IPS-18c (cell line): ENCODE results near the gene DNASE1L2.
A peak's percentile ranks its signal among the peaks of the same experiment; 100 is the strongest.
"Not testable (repeated sequence)": the region's sequence is repeated elsewhere in the genome, so short reads cannot be mapped to it uniquely, and the experiment has no call there.

Source experiments
- H3K4me3 ChIP-seq: 2 replicates; pipeline ENCODE4 v1.7.0; 2013; ENCODE audit warnings: low read depth, mild to moderate bottlenecking, low read length, moderate library complexity; ENCODE audit not compliant: insufficient read depth
- H3K9me3 ChIP-seq: one replicate; pipeline ENCODE4 v1.6.1; 2013; ENCODE audit warnings: mild to moderate bottlenecking, low read length, moderate library complexity; ENCODE audit not compliant: control insufficient read depth, insufficient read depth

Gene DNASE1L2

GRCh38 chr16:2233046-2233775 lies 3.0 kb upstream of the DNASE1L2 start:
- H3K4me3 ChIP-seq = no peak overlapping the region
- no peaks in the 10 kb centered on the region for H3K9me3 ChIP-seq

GRCh38 chr16:2233872-2234812 lies 2.1 kb upstream of the DNASE1L2 start:
- H3K9me3 ChIP-seq = no peaks in the 10 kb centered on the region

GRCh38 chr16:2234813-2235170 lies 1.5 kb upstream of the DNASE1L2 start:
- H3K9me3 ChIP-seq = no peaks in the 10 kb centered on the region
- no peak overlapping the region for H3K4me3 ChIP-seq

More at GRCh38 chr16:2233872-2234812, 2.1 kb upstream of the DNASE1L2 start:
- H3K4me3 ChIP-seq = no peak overlapping the region

GRCh38 chr16:2235234-2235651 lies 1.0 kb upstream of the DNASE1L2 start:
- H3K4me3 ChIP-seq = no peak overlapping the region
- H3K9me3 ChIP-seq = no peaks in the 10 kb centered on the region

GRCh38 chr16:2235695-2236336 lies 428 bp upstream of the DNASE1L2 start:
- no peaks in the 10 kb centered on the region for H3K9me3 ChIP-seq
- no peak overlapping the region; the same call in 1 of the 2 replicates for H3K4me3 ChIP-seq

- no peaks in the 10 kb centered on the region for H3K9me3 ChIP-seq
- H3K4me3 ChIP-seq = peak overlapping the region; percentile 51
Measured at GRCh38 chr16:2237102-2237482, 848 bp downstream of the DNASE1L2 start.

- Histone ChIP-seq H3K9me3 (no peaks in the 10 kb centered on the region), H3K4me3 (peak overlapping the region; percentile 51)
Measured at GRCh38 chr16:2237493-2238149, 1.4 kb downstream of the DNASE1L2 start.

- Histone ChIP-seq H3K4me3 (no peak overlapping the region), H3K9me3 (no peaks in the 10 kb centered on the region)
Measured at GRCh38 chr16:2238150-2238837, 2.0 kb downstream of the DNASE1L2 start.

- Histone ChIP-seq H3K4me3 (no peak overlapping the region), H3K9me3 (no peaks in the 10 kb centered on the region)
Measured at GRCh38 chr16:2238838-2239675, 2.8 kb downstream of the DNASE1L2 start.

- not testable (repeated sequence) for H3K4me3 ChIP-seq, H3K9me3 ChIP-seq
Measured at GRCh38 chr16:2240331-2240730, 4.1 kb downstream of the DNASE1L2 start.

GRCh38 chr16:2242598-2242997 lies 6.4 kb downstream of the DNASE1L2 start:
- no peaks in the 10 kb centered on the region for H3K9me3 ChIP-seq
- no peak overlapping the region for H3K4me3 ChIP-seq

- Histone ChIP-seq H3K9me3 (no peaks in the 10 kb centered on the region), H3K4me3 (no peak overlapping the region)
Measured at GRCh38 chr16:2243031-2243528, 6.8 kb downstream of the DNASE1L2 start.

- Histone ChIP-seq H3K9me3 (no peaks in the 10 kb centered on the region), H3K4me3 (no peak overlapping the region)
Measured at GRCh38 chr16:2243781-2244180, 7.5 kb downstream of the DNASE1L2 start.

GRCh38 chr16:2244301-2244700 lies 8.1 kb downstream of the DNASE1L2 start:
- Histone ChIP-seq H3K4me3 (no peak overlapping the region), H3K9me3 (no peaks in the 10 kb centered on the region)

- H3K4me3 ChIP-seq = no peak overlapping the region
- no peaks in the 10 kb centered on the region for H3K9me3 ChIP-seq
Measured at GRCh38 chr16:2244926-2245795, 8.9 kb downstream of the DNASE1L2 start.
